ENCODE data around the gene CD55.
A peak's percentile ranks its signal among the peaks of the same experiment; 100 is the strongest.

Gene CD55

DNA sequence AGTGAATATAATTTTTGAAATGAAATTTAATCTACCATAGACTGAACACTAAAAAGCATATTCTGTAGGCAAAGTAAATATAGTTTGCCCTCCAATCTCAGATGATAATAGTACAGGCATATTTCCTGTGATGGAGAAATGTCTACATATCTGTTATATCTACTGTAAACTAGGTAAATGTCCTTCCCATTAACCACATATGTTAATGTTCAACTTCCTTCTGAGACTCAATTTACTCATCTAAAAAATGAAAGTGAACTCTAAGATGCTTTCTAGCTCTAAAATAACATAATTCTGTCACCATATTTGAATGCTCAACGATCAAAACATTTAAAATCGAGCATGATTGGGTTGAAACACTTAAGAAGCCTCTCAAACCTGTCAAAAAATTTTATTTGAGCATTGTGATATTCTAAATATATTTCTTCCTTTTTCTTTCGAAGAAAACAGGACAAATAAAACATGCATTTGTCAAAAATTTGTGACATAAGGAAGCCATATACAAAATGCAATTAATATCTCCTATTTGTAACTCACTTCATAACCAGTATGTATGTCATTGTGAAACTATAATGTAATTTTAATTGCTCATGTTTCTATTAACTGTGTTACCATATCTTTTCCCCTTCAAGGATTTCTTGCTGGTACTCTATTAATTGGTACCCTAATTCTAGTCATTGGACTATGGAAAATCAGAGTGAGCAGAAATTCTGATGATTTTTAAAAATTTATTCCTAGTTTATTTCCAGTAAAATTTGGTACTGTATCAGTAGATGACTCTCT lies 34.2 kb downstream of the CD55 start:
- DNase-seq (ENCODE audit: insufficient read length, low spot score) (no peak), FAIRE-seq (peak; percentile 56)

DNA sequence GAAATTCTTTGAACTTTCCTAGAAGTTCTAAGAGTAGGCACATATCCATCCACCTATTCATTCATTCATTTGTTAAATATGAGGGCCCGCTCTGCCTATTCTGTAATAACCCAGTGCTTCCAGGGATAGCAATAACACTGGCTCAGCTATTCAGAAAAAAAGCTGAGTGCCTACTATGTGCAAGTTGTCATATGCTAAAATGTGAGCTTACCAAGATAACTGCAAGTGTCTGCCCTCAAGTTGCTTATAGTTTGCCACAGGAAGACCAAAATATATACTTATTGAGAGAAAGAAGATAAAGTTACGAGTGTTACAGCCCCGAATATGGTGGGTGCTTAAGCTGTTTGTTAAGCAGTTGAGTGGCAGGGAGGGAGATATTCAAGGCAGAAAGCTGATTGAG lies 39.6 kb downstream of the CD55 start:
- DNase-seq (ENCODE audit: insufficient read length, low spot score) (no peak), FAIRE-seq (no peak)

DNA sequence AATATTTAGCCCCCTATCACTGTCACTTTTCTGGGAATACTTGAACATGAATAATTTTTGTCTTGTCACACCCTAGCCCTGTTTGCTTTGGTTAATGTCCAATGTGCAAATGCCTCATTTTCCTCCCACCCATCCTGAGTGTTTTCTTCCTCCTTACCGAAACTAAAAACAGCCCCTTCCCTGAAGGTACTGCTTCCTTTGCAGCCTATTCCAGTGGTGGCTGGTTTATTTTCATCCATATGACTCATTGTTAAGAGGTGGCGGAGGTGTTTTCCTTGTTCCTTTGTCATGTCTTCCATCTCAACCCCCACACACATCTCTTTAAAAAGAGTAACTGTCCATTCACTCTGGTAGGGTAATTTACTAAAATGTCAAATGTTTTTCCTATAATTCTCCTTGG lies 40.4 kb downstream of the CD55 start:
- DNase-seq (ENCODE audit: insufficient read length, low spot score) (no peak), FAIRE-seq (no peak)

DNA sequence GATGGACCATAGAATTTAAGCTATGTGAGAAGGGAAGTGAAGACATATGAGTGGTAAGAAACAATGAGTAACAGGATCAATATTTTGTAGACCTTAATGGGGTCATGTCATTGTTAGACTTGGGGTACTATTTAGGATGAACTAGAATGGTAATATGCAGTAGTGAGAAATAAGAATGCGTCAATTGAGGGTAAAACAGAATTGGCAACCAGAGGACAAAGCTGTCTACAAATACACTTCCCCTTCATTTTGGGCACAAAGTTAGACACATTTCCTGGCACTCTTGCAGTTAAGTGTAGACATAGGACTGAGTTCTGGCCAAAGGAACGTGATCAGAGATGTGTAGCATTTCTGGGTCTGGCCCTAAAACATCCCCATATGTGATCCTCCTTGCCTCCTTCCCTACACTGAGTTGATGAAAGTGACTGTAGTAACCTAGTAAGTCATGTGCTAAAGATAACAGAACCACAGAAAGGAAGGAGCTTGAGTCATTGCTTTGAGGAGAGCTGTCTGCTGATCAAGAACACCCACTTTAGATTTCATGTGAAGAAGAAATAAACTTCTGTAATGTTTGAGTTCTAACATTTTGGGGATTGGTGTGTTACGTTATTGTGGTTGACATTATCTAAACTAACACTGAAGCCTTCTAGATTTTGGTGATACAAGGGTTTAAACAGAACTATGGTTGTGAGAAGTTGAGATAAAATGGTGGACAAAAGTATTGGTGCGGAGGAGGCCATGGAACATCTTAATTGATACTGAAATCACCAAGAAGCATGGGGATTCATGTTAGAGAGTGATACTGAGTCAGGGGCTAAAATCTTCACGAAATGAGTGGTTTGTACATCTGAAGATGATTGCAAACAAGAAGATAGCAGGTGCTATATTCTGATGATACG lies 41.7 kb downstream of the CD55 start:
- DNase-seq (ENCODE audit: insufficient read length, low spot score) (no peak), FAIRE-seq (no peak)

GRCh38 chr1:207363871-207364270 lies 42.4 kb downstream of the CD55 start:
- DNase-seq (ENCODE audit: insufficient read length, low spot score) = no peak
- no peak for FAIRE-seq

GRCh38 chr1:207364614-207365013 lies 43.1 kb downstream of the CD55 start:
- no peak for DNase-seq (ENCODE audit: insufficient read length, low spot score)
- FAIRE-seq = no peak

DNA sequence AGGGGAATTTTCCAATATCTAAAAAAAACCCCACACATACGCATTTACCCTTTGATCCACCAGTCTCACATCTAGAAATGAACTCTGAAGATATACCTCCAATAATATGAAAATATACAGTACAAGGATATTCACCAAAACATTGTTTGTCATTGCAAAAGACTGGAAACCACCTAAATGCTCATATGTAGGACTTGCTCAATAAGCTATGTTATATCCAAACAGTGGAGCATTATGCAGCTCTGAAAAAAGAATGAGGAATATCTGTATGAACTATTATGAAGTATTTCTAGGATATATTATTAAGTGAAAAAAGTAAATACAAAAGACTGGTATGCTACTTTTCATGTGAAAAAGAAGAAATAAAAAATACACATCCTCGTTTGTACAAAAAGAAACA lies 43.6 kb downstream of the CD55 start:
- DNase-seq (ENCODE audit: insufficient read length, low spot score) = no peak
- no peak for FAIRE-seq

GRCh38 chr1:207366022-207366421 lies 44.5 kb downstream of the CD55 start:
- FAIRE-seq (no peak), DNase-seq (ENCODE audit: insufficient read length, low spot score) (no peak)

- FAIRE-seq = no peak
- DNase-seq (ENCODE audit: insufficient read length, low spot score) = no peak
Measured at GRCh38 chr1:207388721-207389120, 67.2 kb downstream of the CD55 start.

- DNase-seq (ENCODE audit: insufficient read length, low spot score) = no peak
- FAIRE-seq = peak; percentile 42
Measured at GRCh38 chr1:207389728-207390464, 68.4 kb downstream of the CD55 start.

DNA sequence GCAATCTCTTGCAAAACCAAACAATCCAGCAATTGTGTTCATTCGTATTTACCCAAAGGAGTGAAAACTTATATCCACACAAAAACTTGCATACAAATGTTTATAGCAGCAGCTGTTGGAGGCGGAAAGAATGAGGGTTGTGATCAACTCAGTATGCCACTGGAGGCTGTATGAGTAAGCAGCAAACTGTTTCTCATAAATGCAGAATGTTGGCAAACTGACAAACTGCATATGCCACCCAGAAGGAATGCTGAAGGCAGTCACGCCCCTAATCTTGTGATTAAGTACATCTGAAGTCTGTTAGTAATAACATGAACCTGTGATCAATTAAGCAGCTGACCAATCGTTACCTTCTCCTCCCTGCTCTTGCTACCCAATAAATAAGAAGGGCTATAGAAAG lies 72.1 kb downstream of the CD55 start:
- FAIRE-seq (no peak), DNase-seq (ENCODE audit: insufficient read length, low spot score) (no peak)

GRCh38 chr1:207396168-207396746 lies 74.8 kb downstream of the CD55 start:
- FAIRE-seq (no peak), DNase-seq (ENCODE audit: insufficient read length, low spot score) (no peak)

DNA sequence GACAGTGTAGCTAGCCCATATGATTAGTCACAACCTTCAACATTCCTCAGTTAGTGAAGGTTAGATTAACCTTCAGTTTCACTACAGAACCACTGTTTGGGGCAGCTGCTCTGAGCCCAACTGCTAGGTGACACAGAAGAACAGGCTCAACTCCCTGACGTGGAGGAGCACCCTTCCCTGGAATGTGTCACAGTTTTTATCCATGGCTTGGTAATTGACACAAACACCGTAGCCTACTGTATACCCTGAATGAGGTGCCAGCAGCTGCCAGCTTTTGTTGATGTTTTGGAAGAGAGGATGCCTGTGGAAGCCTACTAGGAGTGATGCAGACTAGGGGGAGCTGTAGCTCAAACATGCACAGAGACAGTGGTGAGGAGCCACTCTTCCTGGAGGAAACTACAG lies 76.0 kb downstream of the CD55 start:
- DNase-seq (ENCODE audit: insufficient read length, low spot score) (no peak), FAIRE-seq (no peak)

GRCh38 chr1:207398986-207399385 lies 77.5 kb downstream of the CD55 start:
- DNase-seq (ENCODE audit: insufficient read length, low spot score) = no peak
- no peak for FAIRE-seq

GRCh38 chr1:207401578-207401977 lies 80.1 kb downstream of the CD55 start:
- DNase-seq (ENCODE audit: insufficient read length, low spot score) = no peak
- FAIRE-seq = no peak

DNA sequence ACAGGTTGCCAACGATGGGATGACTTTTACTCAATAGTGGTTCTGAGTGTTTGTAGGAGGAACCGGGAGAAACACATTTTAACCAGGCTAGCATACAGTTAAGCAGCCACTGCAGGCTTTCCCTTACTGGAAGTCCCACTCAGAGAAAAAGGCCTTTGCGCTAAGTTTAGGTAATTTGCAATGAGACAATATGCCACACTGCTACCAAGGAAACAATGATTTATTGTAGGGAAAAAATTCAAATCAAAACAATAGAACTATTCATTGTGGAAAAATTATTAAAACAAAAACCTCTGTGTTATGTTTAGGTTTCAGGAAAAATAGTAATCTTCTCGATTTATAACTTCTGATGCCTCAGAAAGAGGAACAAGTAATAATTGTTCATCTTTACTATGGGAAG lies 81.3 kb downstream of the CD55 start:
- DNase-seq (ENCODE audit: insufficient read length, low spot score) (no peak), FAIRE-seq (no peak)

DNA sequence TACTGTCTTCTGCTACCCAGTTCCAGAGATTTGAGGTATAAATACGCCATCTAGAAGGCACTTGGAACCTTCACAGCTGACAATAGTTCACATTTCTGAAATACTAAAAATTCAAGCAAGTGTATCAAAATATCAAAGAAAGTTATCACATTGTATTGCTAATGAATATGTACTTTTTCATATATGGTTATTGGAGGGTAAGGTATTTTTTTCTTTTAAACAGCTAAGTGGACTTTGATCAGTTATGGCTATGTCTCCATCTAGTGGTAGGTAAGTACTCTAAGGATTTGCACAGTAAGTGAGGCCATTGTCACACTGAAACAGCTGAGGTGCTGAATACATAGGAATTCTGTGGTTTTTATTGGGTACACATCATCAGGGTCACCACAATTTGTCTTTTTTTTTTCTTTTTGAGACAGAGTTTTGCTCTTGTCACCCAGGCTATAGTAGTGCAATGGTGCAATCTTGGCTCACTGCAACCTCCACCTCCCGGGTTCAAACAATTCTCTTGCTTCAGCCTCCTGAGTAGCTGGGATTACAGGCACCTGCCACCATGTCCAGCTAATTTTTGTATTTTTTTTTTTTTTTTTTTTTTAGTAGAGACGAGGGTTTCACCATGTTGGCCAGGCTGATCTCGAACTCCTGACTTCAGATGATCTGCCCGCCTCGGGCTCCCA lies 83.5 kb downstream of the CD55 start:
- DNase-seq (ENCODE audit: insufficient read length, low spot score) (peak; percentile 40), FAIRE-seq (peak; percentile 95)

- DNase-seq (ENCODE audit: insufficient read length, low spot score) = no peak
- no peak for FAIRE-seq
Measured at GRCh38 chr1:207405814-207406213, 84.3 kb downstream of the CD55 start.

DNA sequence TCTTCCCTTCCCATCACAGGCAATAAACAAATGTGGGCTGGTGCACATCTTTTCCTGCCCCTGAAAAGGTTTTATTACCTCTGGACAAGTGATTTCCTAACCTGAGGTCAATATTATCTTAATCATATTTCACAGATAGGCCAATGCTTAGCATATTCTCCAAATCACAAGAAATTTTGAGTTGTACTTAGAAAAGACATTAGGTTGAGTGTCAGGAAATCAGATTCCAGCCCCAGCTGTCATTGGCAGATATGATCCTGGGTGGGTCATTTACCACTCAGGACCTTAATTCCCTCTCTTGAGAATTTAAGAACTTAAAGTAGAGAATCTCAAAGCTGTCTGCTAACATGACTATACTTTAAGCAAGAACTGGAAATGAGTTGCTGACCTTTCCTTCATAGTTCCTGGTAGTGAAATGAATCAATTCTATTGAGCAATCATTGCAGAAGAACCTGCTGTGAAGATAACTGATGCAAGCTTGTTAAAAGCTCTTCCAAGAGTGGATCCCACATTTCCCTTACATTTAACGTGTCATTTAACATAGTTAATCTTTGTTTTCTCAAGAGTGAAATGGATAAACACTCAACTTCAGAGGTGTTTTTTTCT lies 86.3 kb downstream of the CD55 start:
- FAIRE-seq (peak; percentile 84), DNase-seq (ENCODE audit: insufficient read length, low spot score) (no peak)

Measured in GM19239 (cell line).